KBM-7 (cell line): ENCODE measurements around the gene CAPS.
"Not testable (repeated sequence)": the region's sequence is repeated elsewhere in the genome, so short reads cannot be mapped to it uniquely, and the experiment has no call there.

Source experiments
- DNase-seq: peaks from one replicate; pipeline ENCODE4 v3.0.0-alpha.2; 2015
- in situ Hi-C: fragments of 300-500 bp; cut with MboI; formaldehyde crosslinking; loops from 2 replicates; pipeline ENCODE4 v1.14.3; 2020; ENCODE audit warnings: low sequenced_read_pairs, low pct_unique_long_range_greater_than_20kb, mixed read lengths

CAPS gene

GRCh38 chr19:5963259-5963658 lies 49.2 kb downstream of the CAPS start:
- not testable (repeated sequence) for DNase-seq

GRCh38 chr19:5963855-5964254 lies 49.8 kb downstream of the CAPS start:
- DNase-seq: no peak
- in situ Hi-C loops: no loop called here

More at GRCh38 chr19:5963259-5963658, 49.2 kb downstream of the CAPS start:
- in situ Hi-C loops: not testable (repeated sequence)

- no peak for DNase-seq
- in situ Hi-C loops: no loop called here
These were observed 50.9 kb downstream of the CAPS start for GRCh38 chr19:5964816-5965565.
